Jurkat, Clone E6-1 (cell line): ENCODE results near the gene RSPH6A.

Experiments
- DNase-seq: peaks from one replicate; pipeline ENCODE4 v3.0.0-alpha.2; 2011; ENCODE audit warnings: low read depth, low spot score
- H3K4me3 ChIP-seq: 2 replicates; pipeline ENCODE4 v1.5.1; 2011; ENCODE audit warnings: mild to moderate bottlenecking, low read length, control low read depth, moderate library complexity

RSPH6A gene

GRCh38 chr19:45769821-45770191 is 45.3 kb downstream of the RSPH6A start:
- H3K4me3 ChIP-seq: peak overlapping the region; percentile 67
- peak; percentile 53 for DNase-seq

DNA sequence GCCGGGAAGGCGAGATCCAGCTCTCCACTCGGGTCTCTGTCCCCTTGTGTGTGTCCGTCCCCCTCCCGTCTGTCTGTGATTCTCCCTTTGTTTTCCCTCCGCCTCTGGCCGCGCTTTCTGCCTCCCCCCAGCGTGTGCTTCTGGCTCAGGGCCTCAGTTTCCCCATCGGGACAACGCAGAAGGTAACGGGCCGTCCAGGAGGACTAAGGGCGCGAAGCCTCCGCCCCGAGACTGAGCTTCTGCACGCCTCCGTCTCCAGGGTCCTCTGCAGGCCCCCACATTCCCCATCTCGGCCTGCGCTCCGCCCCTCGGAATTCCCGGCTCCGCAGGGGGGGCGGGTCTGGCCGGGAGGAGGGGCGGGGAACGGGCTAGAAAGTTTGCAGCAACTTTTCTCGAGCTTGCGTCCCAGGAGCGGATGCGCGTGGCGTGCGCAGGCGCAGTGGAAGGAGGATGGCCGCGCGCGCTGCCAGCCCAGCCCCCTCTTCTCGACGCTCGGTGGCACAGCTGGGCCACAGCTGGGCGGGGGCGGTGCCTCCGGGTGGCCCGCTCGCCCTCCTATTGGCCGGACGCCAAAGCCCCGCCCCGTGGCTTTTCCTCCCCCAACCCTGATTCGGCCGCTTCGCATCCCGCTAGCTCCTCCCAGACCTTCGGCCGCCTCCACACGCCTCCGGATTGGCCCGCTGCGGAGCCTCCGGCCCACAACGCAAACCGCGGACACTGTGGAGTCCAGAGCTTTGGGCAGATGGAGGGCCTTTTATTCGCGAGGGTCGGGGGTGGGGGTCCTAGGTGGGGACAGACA is 45.9 kb downstream of the RSPH6A start, which contains the start of gene SIX5:
SIX5 (minus strand) TSS at position 269 of the 799 bp plus-strand sequence. CDS start 408 bp downstream, outside the sequence.
- peak within 1 kb of the TSS; percentile 86 for H3K4me3 ChIP-seq
- DNase-seq: peak; percentile 93

- DNase-seq: no peak
- peak overlapping the region; percentile 86 for H3K4me3 ChIP-seq
Observed at GRCh38 chr19:45768655-45768983, 46.5 kb downstream of the RSPH6A start.

- H3K4me3 ChIP-seq: peak overlapping the region; percentile 86
- no peak for DNase-seq
Observed at GRCh38 chr19:45767881-45768654, 47.0 kb downstream of the RSPH6A start.

GRCh38 chr19:45767410-45767880 is 47.7 kb downstream of the RSPH6A start:
- no peak for DNase-seq

GRCh38 chr19:45766869-45767346 is 48.2 kb downstream of the RSPH6A start:
- no peak for DNase-seq
- no peak overlapping the region for H3K4me3 ChIP-seq

More at GRCh38 chr19:45767410-45767880, 47.7 kb downstream of the RSPH6A start:
- H3K4me3 ChIP-seq: no peak overlapping the region

- no peak for DNase-seq
- no peak overlapping the region for H3K4me3 ChIP-seq
Observed at GRCh38 chr19:45766296-45766868, 48.7 kb downstream of the RSPH6A start.

- no peak for DNase-seq
- H3K4me3 ChIP-seq: no peak overlapping the region
Observed at GRCh38 chr19:45765702-45766295, 49.3 kb downstream of the RSPH6A start.

- no peak overlapping the region for H3K4me3 ChIP-seq
- DNase-seq: no peak
Observed at GRCh38 chr19:45764945-45765701, 50.0 kb downstream of the RSPH6A start.

- DNase-seq: no peak
- H3K4me3 ChIP-seq: no peak overlapping the region
Observed at GRCh38 chr19:45764475-45764874, 50.6 kb downstream of the RSPH6A start.

DNA sequence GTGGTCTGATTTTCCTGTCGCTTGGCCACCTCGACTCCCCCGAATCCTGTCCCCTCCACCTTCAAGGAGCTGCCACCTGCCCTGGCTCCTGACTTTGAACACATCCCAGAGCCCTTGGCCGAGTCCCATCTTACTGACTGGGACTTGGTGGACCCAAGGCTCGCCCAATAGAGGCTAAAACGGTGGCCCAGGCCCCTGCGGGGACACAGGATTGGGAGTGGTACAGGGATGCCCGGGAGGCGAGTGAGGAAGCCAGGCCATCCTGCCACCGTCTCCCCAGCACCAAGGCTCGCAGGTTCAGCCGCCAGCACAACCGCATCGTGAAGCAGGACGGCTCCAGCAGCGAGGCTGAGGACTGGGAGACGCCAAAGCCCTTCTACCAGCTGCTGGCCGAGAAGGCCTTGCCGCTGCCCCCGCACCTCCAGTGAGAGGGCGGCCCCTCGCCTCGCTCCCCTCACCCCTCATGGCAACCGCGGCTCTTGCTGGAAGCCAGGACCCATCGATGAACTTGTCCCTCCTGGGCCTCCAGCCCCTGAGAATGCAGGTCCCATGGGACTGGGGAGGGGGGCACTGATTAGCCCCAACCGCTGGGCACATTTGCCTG is 51.3 kb downstream of the RSPH6A start:
- DNase-seq: no peak
- H3K4me3 ChIP-seq: no peak overlapping the region

- H3K4me3 ChIP-seq: no peak overlapping the region
- no peak for DNase-seq
Observed at GRCh38 chr19:45762870-45763631, 52.1 kb downstream of the RSPH6A start.

DNA sequence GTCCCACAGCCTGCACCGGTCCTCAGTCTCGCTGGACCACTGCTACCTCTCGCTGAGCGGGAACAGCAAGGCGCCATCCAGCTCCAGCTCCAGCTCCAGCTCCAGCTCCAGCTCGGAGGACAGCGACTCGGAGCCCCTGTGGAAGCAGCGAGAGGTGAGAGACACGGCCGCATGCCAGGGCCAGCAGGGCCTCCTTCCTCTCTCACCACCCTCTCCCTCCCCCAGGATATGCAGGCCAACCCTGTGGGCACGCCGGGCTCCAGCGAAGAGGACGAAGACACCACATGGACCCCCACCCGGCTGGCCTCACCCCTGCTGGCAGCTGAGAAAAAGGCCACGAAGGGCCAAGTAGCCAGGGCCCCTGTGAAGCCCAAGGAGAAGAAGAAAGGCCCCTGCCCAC is 53.4 kb downstream of the RSPH6A start:
- H3K4me3 ChIP-seq: no peak overlapping the region
- no peak for DNase-seq

DNA sequence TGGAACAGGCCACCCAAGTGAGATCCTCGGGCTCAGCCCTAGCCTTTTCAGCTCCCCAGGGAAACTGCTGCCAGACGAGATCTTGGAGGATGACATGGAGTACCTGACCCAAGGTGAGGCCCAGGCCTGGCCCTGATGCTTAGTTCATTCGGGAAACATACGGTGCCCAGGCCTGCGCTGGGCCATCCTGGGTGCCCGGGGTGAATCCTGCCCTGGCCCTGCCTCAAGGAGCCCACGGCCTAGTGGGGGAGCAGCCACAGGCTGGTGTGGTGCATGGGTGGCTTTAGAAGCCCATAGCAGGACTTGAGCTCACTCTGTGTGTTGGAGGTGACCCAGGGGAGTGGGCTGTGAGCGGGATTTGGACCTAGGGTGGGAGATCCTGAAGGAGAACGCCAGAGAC is 56.2 kb downstream of the RSPH6A start:
- no peak overlapping the region for H3K4me3 ChIP-seq
- DNase-seq: no peak

DNA sequence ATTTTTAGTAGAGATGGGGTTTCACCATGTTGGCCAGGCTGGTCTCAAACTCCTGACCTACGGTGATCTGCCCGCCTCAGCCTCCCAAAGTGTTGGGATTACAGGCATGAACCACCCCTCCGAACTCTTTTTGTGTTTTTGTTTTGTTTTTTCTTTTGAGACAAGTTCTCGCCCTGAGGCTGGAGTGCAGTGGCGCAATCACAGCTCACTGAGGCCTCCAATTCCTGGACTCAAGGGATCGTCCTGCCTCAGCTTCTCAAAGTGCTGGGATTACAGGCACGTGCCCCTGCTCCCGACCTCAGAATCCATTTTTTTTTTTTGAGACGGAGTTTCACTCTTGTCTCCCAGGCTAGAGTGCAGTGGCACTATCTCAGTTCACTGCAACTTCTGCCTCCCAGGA is 57.4 kb downstream of the RSPH6A start:
- DNase-seq: no peak
- H3K4me3 ChIP-seq: no peak overlapping the region

- no peak for DNase-seq
Observed at GRCh38 chr19:45754323-45754722, 60.8 kb downstream of the RSPH6A start.

DNA sequence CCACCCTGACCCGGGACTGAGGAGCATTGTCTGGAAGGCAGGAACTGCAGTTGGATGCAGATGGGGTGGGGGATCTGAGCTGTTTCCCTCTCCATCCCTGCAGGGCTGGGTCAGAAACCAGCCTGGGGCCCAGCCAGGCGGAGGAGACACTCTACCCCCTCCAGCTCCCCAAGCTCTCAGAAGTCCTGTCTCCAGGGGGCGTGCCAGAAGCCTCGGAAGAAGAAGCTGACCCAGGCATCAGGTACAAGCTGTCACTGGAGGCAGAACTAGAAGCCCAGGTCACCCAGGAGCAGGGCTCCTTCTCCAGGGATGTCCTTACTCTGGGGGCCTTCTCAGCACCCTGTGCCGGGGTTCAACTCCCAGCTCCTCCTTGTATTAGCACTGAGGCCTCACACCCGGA is 61.6 kb downstream of the RSPH6A start:
- H3K4me3 ChIP-seq: no peak overlapping the region
- DNase-seq: no peak

More at GRCh38 chr19:45754323-45754722, 60.8 kb downstream of the RSPH6A start:
- no peak overlapping the region for H3K4me3 ChIP-seq

GRCh38 chr19:45752639-45753038 is 62.5 kb downstream of the RSPH6A start:
- DNase-seq: no peak
- H3K4me3 ChIP-seq: no peak overlapping the region
